Measurements from ENCODE around the gene TGFBR1.
"Not testable (repeated sequence)": the region's sequence is repeated elsewhere in the genome, so short reads cannot be mapped to it uniquely, and the experiment has no call there.

The TGFBR1 gene

DNA sequence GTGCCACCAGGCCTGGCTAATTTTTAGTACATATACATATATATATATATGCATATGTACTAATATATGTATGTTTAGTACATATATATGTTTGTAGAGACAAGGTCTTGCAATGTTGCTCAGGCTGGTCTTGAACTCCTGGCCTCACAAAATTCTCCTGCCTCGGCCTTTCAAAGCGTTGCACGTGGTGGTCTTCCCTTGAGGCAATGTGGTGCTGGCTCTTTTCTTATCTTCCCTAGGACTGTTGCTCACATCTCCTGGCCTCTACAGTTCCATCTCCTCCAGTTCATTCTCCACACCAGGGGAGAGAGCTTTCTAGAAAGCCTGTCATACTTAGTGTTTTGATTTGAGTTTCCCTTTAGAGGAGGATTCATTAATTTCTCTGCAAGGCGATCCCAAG lies 28.9 kb upstream of the TGFBR1 start:
- no peak for DNase-seq (ENCODE audit: low read depth, low spot score)

DNA sequence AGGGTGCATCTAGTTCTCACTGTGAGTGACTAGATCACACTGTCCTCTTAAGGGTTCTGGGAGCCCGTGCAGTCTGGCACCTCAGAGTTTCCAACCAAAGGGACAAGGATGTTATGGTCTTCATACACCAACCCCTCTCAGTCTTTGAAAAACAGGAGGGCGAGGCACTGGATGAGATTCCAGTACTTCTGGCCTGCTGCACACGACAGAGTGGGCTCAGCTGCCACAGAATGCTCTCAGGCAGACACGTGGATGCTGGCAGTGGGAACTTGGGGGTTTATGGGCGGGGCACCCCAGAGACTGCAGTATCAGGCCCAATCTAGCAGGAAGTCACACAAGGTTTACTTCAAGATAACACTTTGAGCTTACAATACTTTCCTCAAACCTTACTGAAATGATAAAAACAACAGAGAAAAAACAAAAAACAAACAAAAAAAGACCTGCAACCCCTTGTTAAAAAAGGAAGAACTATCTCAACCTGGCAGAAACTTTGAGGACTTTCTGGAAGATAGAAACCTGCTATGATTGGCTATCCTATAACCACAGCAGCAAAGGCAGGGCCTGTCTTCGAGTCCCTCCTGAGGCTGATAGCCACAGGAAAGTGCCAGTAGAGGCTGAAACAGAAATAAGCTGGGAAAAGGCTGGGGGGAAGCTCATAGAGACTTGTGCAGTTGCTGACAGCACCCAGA lies 28.3 kb upstream of the TGFBR1 start:
- DNase-seq (ENCODE audit: low read depth, low spot score) = no peak

DNA sequence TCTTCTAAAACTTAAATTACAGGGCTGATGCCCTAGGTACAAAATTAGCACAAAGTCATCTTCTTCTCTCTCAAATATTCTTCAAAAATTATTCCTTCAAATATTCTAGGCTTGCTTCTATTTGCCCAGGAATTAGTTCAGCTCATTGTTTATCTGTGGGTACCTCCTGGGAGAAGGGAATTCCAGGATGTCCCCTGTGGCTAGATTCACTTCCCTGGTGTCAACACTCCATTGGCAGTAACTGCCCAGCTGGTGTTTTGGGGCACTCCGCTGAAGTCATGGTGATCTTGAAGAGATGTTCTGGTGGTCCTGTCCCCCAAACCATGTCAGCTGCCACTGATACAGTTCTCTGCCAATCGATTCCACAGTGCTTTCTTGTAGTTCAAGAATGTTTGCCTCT lies 26.2 kb upstream of the TGFBR1 start:
- no peak for DNase-seq (ENCODE audit: low read depth, low spot score)

DNA sequence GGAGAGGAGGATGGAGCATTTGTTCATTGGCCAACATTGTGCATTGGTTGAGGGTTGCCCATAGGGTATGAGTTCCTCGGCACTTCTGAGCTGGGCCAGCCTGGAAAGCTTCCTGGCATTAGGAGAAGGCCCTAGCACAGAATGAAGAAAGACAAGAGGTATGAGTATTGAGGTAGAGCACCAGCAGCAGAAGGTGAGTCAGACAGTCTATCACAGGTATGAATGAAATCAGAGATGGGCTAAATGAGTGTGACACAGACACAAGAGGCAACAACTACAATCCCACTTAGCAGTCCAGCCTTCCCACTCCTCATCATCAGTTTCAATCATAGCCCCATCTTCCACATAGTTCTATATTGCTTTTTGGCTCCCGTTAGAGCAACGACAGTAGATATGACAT lies 25.4 kb upstream of the TGFBR1 start:
- no peak for DNase-seq (ENCODE audit: low read depth, low spot score)

DNA sequence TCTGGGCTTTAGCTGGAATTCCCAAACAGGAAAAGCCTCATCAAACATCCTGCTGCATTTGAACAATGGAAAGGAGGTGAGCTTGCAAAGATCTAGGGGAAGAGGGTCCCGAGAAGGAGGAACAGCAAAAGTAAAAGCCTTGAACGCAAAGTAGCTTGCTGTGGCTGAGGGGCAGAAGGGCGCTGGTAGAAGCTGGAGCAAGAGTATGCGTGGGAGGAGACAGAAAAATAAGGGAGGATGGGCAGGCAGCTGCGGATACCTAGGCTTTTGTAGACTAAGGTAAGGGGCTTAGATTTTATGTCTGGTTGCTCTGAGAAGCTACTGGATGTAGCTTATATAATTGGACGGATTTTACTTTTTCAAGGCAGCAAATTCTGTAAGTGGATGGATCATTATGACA lies 21.9 kb upstream of the TGFBR1 start:
- DNase-seq (ENCODE audit: low read depth, low spot score) = no peak

DNA sequence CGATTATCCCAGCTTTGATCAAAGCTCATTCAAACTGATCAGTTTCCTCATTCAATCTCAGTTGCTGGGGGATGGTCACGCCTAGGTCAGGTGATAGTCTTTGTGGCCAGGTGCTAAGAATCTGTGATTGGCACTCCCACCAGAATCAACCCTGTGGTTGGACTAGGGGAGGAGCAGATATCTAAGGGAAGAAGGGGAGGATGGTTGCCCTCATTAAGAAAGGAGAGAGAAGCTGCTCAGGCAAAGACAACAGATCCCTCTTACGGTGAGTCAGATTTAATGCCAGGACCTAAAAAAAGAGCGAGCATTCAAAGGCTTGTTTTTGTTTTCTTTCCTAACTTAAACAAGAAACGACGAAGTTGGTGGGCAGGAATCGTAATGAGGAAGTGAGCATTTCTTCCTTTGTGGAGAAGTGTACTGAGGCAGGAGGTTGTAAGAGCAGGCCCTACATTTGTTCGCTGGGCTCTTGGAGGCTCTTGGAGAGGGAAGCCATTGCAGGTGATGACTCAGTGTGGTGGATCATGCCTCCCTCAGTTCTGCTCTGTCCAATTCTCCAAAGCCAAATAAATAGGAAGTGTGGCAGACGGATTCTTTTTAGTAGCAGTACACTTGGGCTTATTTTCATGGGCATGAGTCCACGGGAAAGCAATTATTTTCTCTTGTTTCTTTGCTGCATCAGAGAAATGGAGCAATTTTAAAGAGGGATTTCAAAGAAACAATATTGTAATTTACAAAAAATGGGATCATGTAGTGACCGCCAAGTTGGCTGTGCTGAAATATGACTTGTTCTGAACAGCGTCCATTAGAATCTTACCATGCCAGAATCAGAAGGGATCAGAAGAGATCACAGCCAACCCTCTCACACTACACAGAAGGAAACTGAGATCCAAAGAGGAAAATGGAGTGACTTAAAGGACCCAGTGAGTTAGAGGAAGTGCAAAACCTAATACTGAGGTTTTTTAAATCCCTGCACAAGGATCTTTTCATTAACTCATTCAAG lies 18.7 kb upstream of the TGFBR1 start:
- no peak for DNase-seq (ENCODE audit: low read depth, low spot score)

DNA sequence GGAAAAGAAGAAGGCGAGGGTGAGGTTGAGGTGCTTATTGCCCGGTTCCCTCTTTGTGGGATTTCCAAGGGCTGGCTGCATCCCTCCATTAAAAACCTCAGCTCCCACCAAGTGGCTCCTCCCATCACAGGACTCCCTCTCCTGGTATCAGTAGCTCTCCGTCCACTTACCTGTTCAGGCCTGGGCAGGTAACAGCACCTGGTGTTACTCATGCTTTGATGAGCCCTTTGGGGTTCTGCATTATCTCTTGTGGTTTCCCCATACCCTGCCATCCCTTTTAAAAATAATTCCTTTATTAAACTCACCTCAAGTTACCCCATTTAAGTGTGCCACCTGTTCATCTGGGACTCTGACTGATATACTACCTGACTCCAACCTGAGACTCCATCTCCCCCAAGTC lies 17.5 kb upstream of the TGFBR1 start:
- DNase-seq (ENCODE audit: low read depth, low spot score) = no peak

DNA sequence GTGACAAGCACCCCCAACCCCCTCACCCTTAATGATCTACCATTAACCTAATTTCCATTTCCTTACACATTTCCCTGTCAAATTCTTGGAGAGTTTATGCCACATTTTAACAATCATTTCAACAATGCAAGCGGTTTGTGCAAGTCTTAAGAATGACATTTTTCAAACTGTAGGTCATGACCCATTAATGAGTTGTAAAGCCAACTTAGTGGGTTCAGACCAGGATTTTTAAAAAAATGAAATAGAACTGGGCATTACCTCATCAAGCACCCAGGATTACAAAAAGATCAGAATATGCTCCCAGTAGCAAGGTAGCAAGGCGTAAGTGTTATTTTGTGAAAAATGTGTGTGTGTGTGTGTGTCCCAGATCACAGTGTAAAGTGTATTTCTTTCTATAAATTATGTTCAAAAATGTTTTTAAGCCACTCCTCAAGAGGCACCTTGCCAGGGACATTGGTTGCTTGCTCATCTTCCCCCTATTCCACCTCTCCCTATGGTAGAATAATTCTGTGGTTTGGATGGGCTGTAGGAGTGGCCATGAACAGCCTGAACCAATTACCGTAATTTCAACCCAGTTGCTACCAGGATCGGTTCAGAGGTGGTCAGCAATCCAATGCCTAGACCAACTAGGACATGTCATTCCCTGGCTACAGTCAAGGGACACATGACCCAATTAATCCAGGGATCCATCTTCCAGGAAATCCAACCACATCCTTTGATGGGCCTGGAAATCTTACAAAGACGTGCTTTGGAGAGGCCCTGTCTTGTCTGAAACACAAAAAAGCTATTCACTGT lies 14.4 kb upstream of the TGFBR1 start:
- no peak for DNase-seq (ENCODE audit: low read depth, low spot score)

DNA sequence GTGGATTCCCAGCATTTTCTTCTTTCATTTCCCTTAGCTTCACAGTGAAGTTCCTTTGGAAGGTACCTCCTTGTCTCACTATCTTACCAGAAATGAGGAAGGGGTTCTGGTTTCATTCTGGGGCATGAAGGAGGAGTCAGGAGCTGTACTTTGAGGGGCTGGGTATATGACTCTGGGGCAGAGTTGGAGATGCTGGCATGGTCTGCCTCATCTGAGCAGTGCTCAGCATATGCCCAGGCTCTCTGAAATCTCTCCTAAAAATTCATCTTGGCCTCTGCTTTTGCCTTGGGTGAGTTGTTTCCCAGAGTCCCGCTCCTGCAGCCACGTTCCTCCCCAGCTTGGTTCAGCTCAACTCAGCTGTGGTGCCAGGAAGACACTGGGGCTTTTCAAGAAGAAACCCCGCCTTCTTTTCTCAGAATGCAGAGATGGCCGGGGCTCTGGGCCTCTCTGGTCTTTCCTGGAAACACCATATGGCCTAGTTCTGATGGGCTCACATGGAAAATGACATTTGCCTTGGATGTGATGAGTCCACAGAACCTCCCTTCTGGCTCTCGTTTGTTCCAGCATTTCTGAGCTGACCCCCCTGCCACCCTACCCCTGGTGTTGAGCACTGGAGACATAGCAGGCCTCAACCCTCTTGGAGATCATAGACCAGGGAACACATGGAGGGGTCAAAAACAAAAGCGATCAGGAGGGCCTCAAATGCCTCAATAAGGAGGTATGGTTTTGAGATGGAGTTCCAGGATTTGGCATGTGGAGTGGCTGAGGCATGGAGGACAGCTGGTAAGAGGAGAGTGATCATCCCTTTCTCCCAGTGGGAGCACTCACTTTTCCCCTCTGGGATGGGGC lies 12.0 kb upstream of the TGFBR1 start:
- no peak for DNase-seq (ENCODE audit: low read depth, low spot score)

DNA sequence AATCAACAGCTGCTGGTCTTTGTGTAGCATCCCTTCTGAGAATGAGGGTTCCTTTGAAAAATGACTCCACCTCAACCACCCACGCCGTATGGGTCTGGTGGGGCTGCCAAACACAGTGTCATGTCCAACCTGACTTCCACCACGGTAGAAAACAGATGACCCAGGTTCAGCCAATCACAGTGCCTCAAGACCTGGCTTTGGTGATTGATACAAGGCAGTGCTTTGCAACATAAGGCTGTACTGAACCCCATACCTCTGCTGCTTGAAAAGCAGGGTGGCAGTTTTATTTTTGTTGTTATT lies 11.5 kb upstream of the TGFBR1 start:
- DNase-seq (ENCODE audit: low read depth, low spot score) = no peak

DNA sequence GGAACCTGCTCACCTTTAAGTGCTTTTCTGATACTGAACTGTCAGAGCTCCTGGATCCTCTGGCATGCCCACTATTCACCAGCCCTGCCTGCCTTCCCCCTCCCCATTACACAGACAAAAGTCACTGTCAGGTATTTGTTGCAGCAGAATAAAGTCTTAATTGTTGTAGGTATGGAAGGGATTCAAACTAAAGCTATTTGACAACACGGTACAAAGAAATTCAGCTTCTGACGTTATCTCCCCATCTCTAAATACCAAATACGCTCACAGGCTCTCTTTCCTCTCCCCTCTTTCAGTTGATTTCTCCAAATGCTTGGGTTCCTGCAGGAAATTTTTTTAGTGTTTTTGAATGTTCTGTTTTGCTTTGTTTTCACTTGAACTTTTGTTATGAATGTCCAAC lies 9.3 kb upstream of the TGFBR1 start:
- no peak for DNase-seq (ENCODE audit: low read depth, low spot score)

DNA sequence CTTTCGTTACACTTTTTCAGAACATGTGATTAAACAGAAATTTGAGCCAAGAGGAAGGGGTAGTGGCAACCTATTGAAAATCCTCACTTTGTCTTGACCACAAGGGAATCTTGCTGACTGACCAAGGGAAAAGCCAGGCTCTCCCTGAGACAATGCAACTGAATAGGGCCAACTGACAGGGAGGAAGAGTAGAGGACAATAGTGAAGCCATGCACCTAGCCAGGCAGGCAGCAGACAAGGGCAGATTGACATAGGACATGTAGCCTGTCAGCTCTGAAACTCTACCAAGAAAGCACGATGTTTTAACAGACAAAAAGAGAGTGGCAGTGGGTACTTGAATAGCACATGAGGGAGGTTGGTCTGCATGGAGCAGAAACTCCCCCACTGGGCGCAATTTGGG lies 8.5 kb upstream of the TGFBR1 start:
- no peak for DNase-seq (ENCODE audit: low read depth, low spot score)

DNA sequence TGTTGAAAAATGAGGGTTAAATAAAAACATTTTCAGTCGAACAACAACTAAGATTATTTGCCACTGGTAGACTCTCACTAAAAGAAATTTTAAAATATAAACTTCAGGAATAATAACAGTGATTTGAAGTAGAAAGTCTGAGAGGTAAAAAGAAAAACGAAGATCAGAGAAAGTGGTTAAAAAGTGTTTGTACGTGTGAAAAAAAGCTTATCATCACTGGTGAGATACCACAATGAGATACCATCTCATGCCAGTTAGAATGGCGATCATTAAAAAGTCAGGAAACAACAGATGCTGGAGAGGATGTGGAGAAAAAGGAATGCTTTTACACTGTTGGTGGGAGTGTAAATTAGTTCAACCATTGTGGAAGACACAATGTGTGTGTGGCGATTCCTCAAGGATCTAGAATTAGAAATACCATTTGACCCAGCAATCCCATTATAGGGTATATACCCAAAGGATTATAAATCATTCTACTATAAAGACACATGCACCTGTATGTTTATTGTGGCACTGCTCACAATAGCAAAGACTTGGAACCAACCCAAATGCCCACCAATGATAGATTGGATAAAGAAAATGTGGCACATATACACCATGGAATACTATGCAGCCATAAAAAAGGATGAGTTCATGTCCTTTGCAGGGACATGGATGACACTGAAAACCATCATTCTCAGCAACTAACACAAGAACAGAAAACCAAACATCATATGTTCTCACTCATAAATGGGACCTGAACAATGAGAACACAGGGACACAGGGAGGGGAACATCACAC lies 4.9 kb upstream of the TGFBR1 start:
- DNase-seq (ENCODE audit: low read depth, low spot score) = not testable (repeated sequence)

DNA sequence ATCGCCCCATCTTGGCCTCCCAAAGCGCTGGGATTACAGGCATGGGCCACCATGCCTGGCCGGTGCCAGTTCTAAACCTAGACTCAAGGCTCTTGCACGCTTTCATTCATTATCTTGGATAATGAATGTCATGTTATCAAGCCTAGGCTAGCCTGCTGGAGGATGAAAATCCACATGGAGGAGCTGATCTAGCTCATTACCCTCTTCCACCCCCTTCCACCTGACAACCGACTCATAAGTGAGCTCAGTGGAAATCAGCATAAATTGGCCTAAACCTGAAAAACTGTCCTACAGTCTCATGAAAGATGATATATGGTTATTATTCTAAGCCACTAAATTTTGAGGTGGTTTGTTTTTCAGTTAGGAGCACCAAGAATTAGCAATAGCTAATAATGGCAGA lies 3.6 kb upstream of the TGFBR1 start:
- DNase-seq (ENCODE audit: low read depth, low spot score) = no peak

DNA sequence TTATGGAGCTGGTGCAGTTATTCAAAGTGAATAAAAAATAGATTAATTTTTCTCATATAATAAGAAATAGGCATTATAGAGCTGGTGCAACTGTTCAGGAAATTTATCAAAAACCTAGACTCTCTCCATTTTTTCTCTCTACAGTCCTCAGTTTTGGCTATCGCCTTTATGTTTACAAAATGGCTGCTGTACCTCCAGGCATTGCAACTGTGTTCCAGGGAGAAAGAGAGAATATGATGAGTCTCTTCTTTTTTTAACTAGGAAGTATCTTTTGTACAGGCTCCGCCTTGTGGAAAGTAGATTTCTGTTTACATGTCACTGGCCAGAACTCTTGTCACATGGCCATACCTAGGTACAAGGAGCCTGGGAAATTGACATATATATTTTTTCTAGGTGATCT lies 3.1 kb upstream of the TGFBR1 start:
- no peak for DNase-seq (ENCODE audit: low read depth, low spot score)

DNA sequence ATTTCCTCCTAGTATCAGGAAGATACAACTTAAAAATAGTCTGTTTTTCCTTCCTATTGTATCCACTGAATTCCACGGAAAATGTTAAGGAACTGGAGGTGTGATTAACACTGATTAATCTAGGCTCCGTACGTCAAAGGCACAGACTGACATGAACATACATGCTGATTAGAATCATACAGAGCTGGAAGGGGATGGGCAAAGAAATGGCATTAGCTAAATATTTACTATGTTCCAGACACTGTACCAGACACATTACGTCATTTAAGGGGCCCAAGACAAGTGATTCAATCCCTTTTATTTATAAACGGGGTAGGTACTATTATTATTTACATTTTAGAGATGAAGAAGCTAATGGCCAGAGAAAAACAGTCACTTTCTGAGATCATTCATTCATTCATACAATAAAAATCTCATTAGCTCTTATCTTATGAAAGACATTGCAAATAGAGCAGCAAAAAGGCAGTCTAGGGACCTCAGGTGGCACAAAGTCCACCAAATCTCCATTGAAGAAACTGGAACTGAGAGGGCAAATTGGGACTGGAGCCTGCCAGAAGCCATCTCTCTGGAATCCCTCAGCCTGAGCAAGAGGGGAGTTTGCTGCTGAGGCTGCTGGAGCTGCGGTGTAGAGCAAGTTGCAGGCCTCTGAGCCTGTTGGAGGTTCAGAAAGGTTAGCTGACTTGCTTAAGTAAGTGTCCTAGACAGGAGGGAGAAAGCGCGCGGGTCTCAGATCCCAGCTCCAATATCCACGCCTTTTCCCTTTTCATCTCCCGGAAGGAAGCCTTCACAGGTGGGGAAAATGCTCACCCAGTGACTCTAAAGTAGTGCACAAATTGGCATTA lies 1.6 kb upstream of the TGFBR1 start:
- no peak for DNase-seq (ENCODE audit: low read depth, low spot score)

DNA sequence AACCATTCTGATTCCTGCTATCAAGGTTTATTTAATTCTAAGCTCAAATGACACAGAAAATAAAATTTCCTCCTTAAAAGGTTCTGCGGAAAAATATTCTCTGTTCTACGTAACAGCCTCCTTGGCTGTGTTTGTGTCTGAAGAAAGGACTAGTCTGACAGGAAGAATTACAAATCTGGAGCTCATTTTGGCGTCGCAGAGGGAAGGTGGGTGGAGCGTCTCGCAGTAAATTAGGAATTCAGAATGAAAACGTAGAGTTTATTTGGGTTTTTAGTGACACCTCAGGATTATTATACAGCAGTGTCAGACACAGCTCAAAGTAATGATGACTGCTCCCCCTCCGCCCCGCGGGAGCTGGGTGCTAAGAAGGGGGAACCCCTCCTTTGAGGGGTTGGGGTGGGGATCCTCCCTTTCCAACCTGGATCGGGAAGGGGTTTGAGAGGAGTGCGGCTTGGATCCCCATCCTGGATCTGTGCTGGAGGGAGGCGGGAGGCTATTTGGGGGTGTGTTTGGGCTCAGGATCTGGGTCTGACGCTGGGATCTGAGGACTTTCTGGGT lies 933 bp upstream of the TGFBR1 start:
- no peak for DNase-seq (ENCODE audit: low read depth, low spot score)

DNA sequence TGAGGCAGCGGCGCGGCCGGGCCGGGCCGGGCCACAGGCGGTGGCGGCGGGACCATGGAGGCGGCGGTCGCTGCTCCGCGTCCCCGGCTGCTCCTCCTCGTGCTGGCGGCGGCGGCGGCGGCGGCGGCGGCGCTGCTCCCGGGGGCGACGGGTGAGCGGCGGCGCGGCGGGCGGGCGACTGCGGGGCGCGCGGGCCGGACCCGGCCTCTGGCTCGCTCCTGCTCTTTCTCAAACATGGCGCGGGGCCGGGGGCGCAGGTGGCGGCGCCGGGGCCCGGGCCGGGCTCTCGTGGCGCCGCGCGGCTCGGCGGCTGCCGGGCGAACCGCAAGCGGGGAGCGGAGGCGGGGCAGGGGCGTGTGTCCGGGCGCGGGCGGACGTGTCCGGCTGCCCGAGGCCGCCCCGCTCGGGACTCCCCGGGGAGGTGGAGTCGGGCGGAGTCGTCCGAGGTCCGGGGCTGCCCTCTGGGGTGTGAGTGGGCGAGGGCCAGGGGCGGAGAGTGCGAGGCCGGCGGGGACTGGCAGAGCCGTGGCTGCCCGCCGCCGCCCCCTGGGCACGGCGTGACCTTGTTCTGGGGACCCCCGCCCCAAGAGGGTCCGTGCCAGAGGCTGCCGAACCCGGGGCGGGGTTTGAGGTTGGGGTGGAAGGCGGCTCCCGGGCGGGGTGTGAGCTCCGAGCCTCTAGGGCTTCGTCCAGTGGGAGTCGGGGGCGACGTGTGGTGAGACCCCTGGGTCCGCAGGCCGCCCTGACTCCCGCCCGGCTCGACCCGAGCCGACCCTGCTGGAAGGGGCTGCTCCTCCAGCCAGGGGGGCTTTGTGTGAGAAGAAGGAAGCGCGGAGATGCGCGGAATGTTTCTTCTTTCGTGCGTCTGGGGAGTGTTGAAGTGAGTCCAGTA lies 485 bp downstream of the TGFBR1 start:
- DNase-seq (ENCODE audit: low read depth, low spot score) = no peak

DNA sequence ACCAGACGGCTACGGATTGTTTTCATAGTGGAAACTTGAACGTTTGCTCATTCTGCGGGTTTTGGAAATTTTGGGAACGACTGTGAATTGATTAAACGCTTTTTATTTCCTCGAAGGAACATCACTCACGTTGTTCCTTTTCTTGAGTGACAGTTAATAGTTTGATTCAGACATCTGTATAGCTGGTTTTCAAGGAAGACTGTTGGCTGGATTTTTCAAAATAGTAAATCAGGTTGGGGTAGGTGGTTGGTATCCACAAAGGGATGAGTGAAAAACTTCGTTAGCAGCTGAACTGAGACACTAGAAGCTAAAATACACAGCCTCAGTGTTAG lies 1.1 kb downstream of the TGFBR1 start:
- no peak for DNase-seq (ENCODE audit: low read depth, low spot score)

All from brain pericyte (primary cell).